HEK293 (cell line): Measurements from ENCODE around the gene MEGF8.

Source experiments
- BCL11A ChIP-seq: fragments of 450-650 bp; formaldehyde crosslinking; IDR thresholded peaks from 2 replicates; pipeline ENCODE4 v1.5.1; 2016; ENCODE audit warnings: low read depth, missing biosample characterization, missing genetic modification characterization
- BCL11B ChIP-seq: fragments of 450-650 bp; formaldehyde crosslinking; IDR thresholded peaks from 2 replicates; pipeline ENCODE4 v1.5.1; 2016; ENCODE audit warnings: low read depth, missing biosample characterization, missing genetic modification characterization
- PRDM1 ChIP-seq: fragments of 450-650 bp; formaldehyde crosslinking; IDR thresholded peaks from 2 replicates; pipeline ENCODE4; 2016; ENCODE audit warnings: missing biosample characterization, missing genetic modification characterization
- SETDB1 ChIP-seq: IDR thresholded peaks from one replicate; pipeline ENCODE4 v1.6.1; 2017; ENCODE audit warnings: mild to moderate bottlenecking, low read length, moderate library complexity, mixed read lengths; ENCODE audit not compliant: insufficient read length
- SP3 ChIP-seq: fragments of 450-650 bp; formaldehyde crosslinking; IDR thresholded peaks from 2 replicates; pipeline ENCODE4 v1.5.1; 2016; ENCODE audit warnings: missing biosample characterization, missing genetic modification characterization
- ZBTB17 ChIP-seq: fragments of 450-650 bp; formaldehyde crosslinking; IDR thresholded peaks from 2 replicates; pipeline ENCODE4 v1.5.1; 2016; ENCODE audit warnings: missing biosample characterization, missing genetic modification characterization
- ZBTB26 ChIP-seq: fragments of 450-650 bp; formaldehyde crosslinking; optimal IDR thresholded peaks from 2 replicates; pipeline ENCODE3; 2016; ENCODE audit warnings: missing biosample characterization, mild to moderate bottlenecking, missing genetic modification characterization
- ZBTB8A ChIP-seq: fragments of 450-650 bp; formaldehyde crosslinking; IDR thresholded peaks from 2 replicates; pipeline ENCODE4 v1.5.1; 2016; ENCODE audit warnings: missing biosample characterization, missing genetic modification characterization
- ZFP69B ChIP-seq: fragments of 450-650 bp; formaldehyde crosslinking; IDR thresholded peaks from 2 replicates; pipeline ENCODE4 v1.5.1; 2016; ENCODE audit warnings: missing biosample characterization, missing genetic modification characterization
- ZNF121 ChIP-seq: fragments of 450-650 bp; formaldehyde crosslinking; IDR thresholded peaks from 2 replicates; pipeline ENCODE4 v1.5.1; 2016; ENCODE audit warnings: missing biosample characterization, missing genetic modification characterization
- ZNF138 ChIP-seq: fragments of 450-650 bp; formaldehyde crosslinking; IDR thresholded peaks from 2 replicates; pipeline ENCODE4 v1.5.1; 2016; ENCODE audit warnings: missing biosample characterization, missing genetic modification characterization, borderline replicate concordance
- ZNF148 ChIP-seq: fragments of 450-650 bp; formaldehyde crosslinking; IDR thresholded peaks from 2 replicates; pipeline ENCODE4 v1.5.0; 2017; ENCODE audit warnings: missing biosample characterization, missing genetic modification characterization, borderline replicate concordance
- ZNF157 ChIP-seq: fragments of 450-650 bp; formaldehyde crosslinking; IDR thresholded peaks from 2 replicates; pipeline ENCODE4 v1.5.1; 2016; ENCODE audit warnings: missing biosample characterization, missing genetic modification characterization
- ZNF214 ChIP-seq: fragments of 450-650 bp; formaldehyde crosslinking; IDR thresholded peaks from 2 replicates; pipeline ENCODE4 v1.5.1; 2017; ENCODE audit warnings: missing biosample characterization, mild to moderate bottlenecking, missing genetic modification characterization, borderline replicate concordance
- ZNF274 ChIP-seq, 2 experiments: fragments of 200-500 bp in 1 of 2; fragments of 450-650 bp in 1 of 2; sonication (Bioruptor generic) in 1 of 2; formaldehyde crosslinking in 1 of 2; IDR thresholded peaks; 2 replicates each; pipeline versions ENCODE4 v1.5.1 to v1.6.1; 2014 to 2016; ENCODE audit warnings: borderline replicate concordance in 1 of 2, inconsistent platforms in 1 of 2, low read length in 1 of 2, missing biosample characterization in 1 of 2, missing genetic modification characterization in 1 of 2
- ZNF292 ChIP-seq: fragments of 450-650 bp; formaldehyde crosslinking; IDR thresholded peaks from 2 replicates; pipeline ENCODE4 v1.5.1; 2016; ENCODE audit warnings: low read depth, missing biosample characterization, missing genetic modification characterization, borderline replicate concordance
- ZNF311 ChIP-seq: fragments of 450-650 bp; formaldehyde crosslinking; IDR thresholded peaks from 2 replicates; pipeline ENCODE4 v1.5.1; 2017; ENCODE audit warnings: missing biosample characterization, missing genetic modification characterization, borderline replicate concordance
- ZNF341 ChIP-seq: fragments of 450-650 bp; formaldehyde crosslinking; IDR thresholded peaks from 2 replicates; pipeline ENCODE4; 2016; ENCODE audit warnings: low read depth, missing biosample characterization, missing genetic modification characterization
- ZNF513 ChIP-seq: fragments of 450-650 bp; IDR thresholded peaks from 2 replicates; pipeline ENCODE4 v1.5.1; 2018; ENCODE audit warnings: missing biosample characterization, missing genetic modification characterization
- ZNF544 ChIP-seq: fragments of 450-650 bp; formaldehyde crosslinking; IDR thresholded peaks from 2 replicates; pipeline ENCODE4 v1.5.0; 2017; ENCODE audit warnings: missing biosample characterization, missing genetic modification characterization
- ZNF596 ChIP-seq: fragments of 450-650 bp; IDR thresholded peaks from 2 replicates; pipeline ENCODE4 v1.5.0; 2018; ENCODE audit warnings: missing biosample characterization, mild to moderate bottlenecking, missing genetic modification characterization, moderate library complexity
- ZNF664 ChIP-seq: fragments of 450-650 bp; formaldehyde crosslinking; IDR thresholded peaks from 2 replicates; pipeline ENCODE4 v1.5.1; 2016; ENCODE audit warnings: missing biosample characterization, missing genetic modification characterization
- ZNF670 ChIP-seq: fragments of 450-650 bp; formaldehyde crosslinking; IDR thresholded peaks from 2 replicates; pipeline ENCODE4 v1.5.1; 2016; ENCODE audit warnings: missing biosample characterization, missing genetic modification characterization, low read depth
- ZNF768 ChIP-seq: fragments of 450-650 bp; formaldehyde crosslinking; IDR thresholded peaks from 2 replicates; pipeline ENCODE4 v1.5.1; 2018; ENCODE audit warnings: missing biosample characterization, mild to moderate bottlenecking, missing genetic modification characterization
- ZNF776 ChIP-seq: fragments of 450-650 bp; formaldehyde crosslinking; IDR thresholded peaks from 2 replicates; pipeline ENCODE4 v1.5.0; 2017; ENCODE audit warnings: missing biosample characterization, missing genetic modification characterization, borderline replicate concordance
- ZNF791 ChIP-seq: fragments of 450-650 bp; formaldehyde crosslinking; IDR thresholded peaks from 2 replicates; pipeline ENCODE4 v1.5.1; 2016; ENCODE audit warnings: missing biosample characterization, missing genetic modification characterization
- ZSCAN4 ChIP-seq: fragments of 450-650 bp; formaldehyde crosslinking; IDR thresholded peaks from 2 replicates; pipeline ENCODE4 v1.5.1; 2017; ENCODE audit warnings: missing biosample characterization, missing genetic modification characterization
- TF ChIP-seq, protein P1 (sequence below): fragments of 450-650 bp; formaldehyde crosslinking; conservative IDR thresholded peaks from 2 replicates; pipeline ENCODE4 v1.5.1; 2016; ENCODE audit warnings: low read depth, missing biosample characterization, missing genetic modification characterization

Gene MEGF8

GRCh38 chr19:42281146-42281826 is 44.1 kb upstream of the MEGF8 start (continued):
- TF ChIP-seq ZSCAN4 (tag by site-specific recombination) (no peak), ZFP69B (tag by site-specific recombination) (no peak), ZNF544 (tag by site-specific recombination) (no peak), ZNF664 (tag by site-specific recombination) (no peak), ZNF670 (tag by site-specific recombination) (no peak), BCL11B (tag by site-specific recombination) (no peak), ZNF292 (no peak), ZNF157 (no peak), ZNF596 (tag by site-specific recombination) (no peak), SETDB1 (no peak), SP3 (peak; percentile 57), ZNF776 (tag by site-specific recombination) (no peak), ZBTB17 (tag by site-specific recombination) (no peak), ZNF121 (tag by site-specific recombination) (no peak), ZNF138 (tag by site-specific recombination) (no peak), ZNF311 (no peak), ZNF791 (tag by site-specific recombination) (no peak), ZNF214 (tag by site-specific recombination) (no peak), ZNF341 (tag by site-specific recombination) (peak; percentile 93), ZNF768 (tag by site-specific recombination) (no peak), BCL11A (tag by site-specific recombination) (no peak), ZNF274 (IDR thresholded peaks at IDR 0.05; ENCODE audit: low read length) (no peak), ZNF274 (tag by site-specific recombination; IDR thresholded peaks at IDR 0.05; ENCODE audit: borderline replicate concordance) (no peak), ZNF513 (tag by site-specific recombination) (no peak), ZNF148 (tag by site-specific recombination) (no peak), ZBTB8A (peak; percentile 76), PRDM1 (tag by site-specific recombination) (no peak), ZBTB26 (tag by site-specific recombination) (no peak)
- TF ChIP-seq, protein P1, sequence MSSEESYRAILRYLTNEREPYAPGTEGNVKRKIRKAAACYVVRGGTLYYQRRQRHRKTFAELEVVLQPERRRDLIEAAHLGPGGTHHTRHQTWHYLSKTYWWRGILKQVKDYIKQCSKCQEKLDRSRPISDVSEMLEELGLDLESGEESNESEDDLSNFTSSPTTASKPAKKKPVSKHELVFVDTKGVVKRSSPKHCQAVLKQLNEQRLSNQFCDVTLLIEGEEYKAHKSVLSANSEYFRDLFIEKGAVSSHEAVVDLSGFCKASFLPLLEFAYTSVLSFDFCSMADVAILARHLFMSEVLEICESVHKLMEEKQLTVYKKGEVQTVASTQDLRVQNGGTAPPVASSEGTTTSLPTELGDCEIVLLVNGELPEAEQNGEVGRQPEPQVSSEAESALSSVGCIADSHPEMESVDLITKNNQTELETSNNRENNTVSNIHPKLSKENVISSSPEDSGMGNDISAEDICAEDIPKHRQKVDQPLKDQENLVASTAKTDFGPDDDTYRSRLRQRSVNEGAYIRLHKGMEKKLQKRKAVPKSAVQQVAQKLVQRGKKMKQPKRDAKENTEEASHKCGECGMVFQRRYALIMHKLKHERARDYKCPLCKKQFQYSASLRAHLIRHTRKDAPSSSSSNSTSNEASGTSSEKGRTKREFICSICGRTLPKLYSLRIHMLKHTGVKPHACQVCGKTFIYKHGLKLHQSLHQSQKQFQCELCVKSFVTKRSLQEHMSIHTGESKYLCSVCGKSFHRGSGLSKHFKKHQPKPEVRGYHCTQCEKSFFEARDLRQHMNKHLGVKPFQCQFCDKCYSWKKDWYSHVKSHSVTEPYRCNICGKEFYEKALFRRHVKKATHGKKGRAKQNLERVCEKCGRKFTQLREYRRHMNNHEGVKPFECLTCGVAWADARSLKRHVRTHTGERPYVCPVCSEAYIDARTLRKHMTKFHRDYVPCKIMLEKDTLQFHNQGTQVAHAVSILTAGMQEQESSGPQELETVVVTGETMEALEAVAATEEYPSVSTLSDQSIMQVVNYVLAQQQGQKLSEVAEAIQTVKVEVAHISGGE (tag by site-specific recombination) = peak; percentile 45
